ENCODE measurements around the gene GRIK3.

GRIK3 gene

GRCh38 chr1:36803868-36804570 is 230.3 kb downstream of the GRIK3 start:
- no peak for DNase-seq (ENCODE audit: insufficient read length)
- no peak for TF ChIP-seq TAF1 (IDR thresholded peaks at IDR 0.05; ENCODE audit: borderline replicate concordance, low read depth, low read length)
- no peak for TF ChIP-seq POLR2A (IDR thresholded peaks at IDR 0.05; ENCODE audit: low read depth, low read length)
- TF ChIP-seq POLR2AphosphoS5 (IDR thresholded peaks at IDR 0.05; ENCODE audit: low read depth, low read length), result no peak

GRCh38 chr1:36802018-36802417 is 232.3 kb downstream of the GRIK3 start:
- no peak for FAIRE-seq
- no peak for DNase-seq (ENCODE audit: insufficient read length)
- TF ChIP-seq POLR2A (IDR thresholded peaks at IDR 0.05; ENCODE audit: low read depth, low read length) (no peak), TAF1 (IDR thresholded peaks at IDR 0.05; ENCODE audit: borderline replicate concordance, low read depth, low read length) (no peak), POLR2AphosphoS5 (IDR thresholded peaks at IDR 0.05; ENCODE audit: low read depth, low read length) (no peak)

More at GRCh38 chr1:36803868-36804570, 230.3 kb downstream of the GRIK3 start:
- FAIRE-seq, result no peak

- DNase-seq (ENCODE audit: insufficient read length) (no peak), FAIRE-seq (no peak)
- TF ChIP-seq TAF1 (IDR thresholded peaks at IDR 0.05; ENCODE audit: borderline replicate concordance, low read depth, low read length) (no peak), POLR2AphosphoS5 (IDR thresholded peaks at IDR 0.05; ENCODE audit: low read depth, low read length) (no peak), POLR2A (IDR thresholded peaks at IDR 0.05; ENCODE audit: low read depth, low read length) (no peak)
Observed at GRCh38 chr1:36797761-36798160, 236.6 kb downstream of the GRIK3 start.

- TF ChIP-seq POLR2AphosphoS5 (IDR thresholded peaks at IDR 0.05; ENCODE audit: low read depth, low read length) (no peak), POLR2A (IDR thresholded peaks at IDR 0.05; ENCODE audit: low read depth, low read length) (no peak), TAF1 (IDR thresholded peaks at IDR 0.05; ENCODE audit: borderline replicate concordance, low read depth, low read length) (no peak)
- no peak for FAIRE-seq
- no peak for DNase-seq (ENCODE audit: insufficient read length)
Observed at GRCh38 chr1:36796733-36797132, 237.6 kb downstream of the GRIK3 start.

- no peak for TF ChIP-seq TAF1 (IDR thresholded peaks at IDR 0.05; ENCODE audit: borderline replicate concordance, low read depth, low read length)
- no peak for TF ChIP-seq POLR2AphosphoS5 (IDR thresholded peaks at IDR 0.05; ENCODE audit: low read depth, low read length)
- no peak for TF ChIP-seq POLR2A (IDR thresholded peaks at IDR 0.05; ENCODE audit: low read depth, low read length)
- FAIRE-seq (no peak), DNase-seq (ENCODE audit: insufficient read length) (no peak)
Observed at GRCh38 chr1:36796106-36796590, 238.2 kb downstream of the GRIK3 start.

GRCh38 chr1:36794460-36794859 is 239.9 kb downstream of the GRIK3 start:
- DNase-seq (ENCODE audit: insufficient read length), result no peak
- TF ChIP-seq TAF1 (IDR thresholded peaks at IDR 0.05; ENCODE audit: borderline replicate concordance, low read depth, low read length) (no peak), POLR2A (IDR thresholded peaks at IDR 0.05; ENCODE audit: low read depth, low read length) (no peak), POLR2AphosphoS5 (IDR thresholded peaks at IDR 0.05; ENCODE audit: low read depth, low read length) (no peak)
- FAIRE-seq, result no peak

- FAIRE-seq (no peak), DNase-seq (ENCODE audit: insufficient read length) (no peak)
- TF ChIP-seq POLR2AphosphoS5 (IDR thresholded peaks at IDR 0.05; ENCODE audit: low read depth, low read length) (no peak), TAF1 (IDR thresholded peaks at IDR 0.05; ENCODE audit: borderline replicate concordance, low read depth, low read length) (no peak), POLR2A (IDR thresholded peaks at IDR 0.05; ENCODE audit: low read depth, low read length) (no peak)
Observed at GRCh38 chr1:36793452-36793851, 240.9 kb downstream of the GRIK3 start.

GRCh38 chr1:36792292-36792691 is 242.0 kb downstream of the GRIK3 start:
- FAIRE-seq, result no peak
- TF ChIP-seq TAF1 (IDR thresholded peaks at IDR 0.05; ENCODE audit: borderline replicate concordance, low read depth, low read length) (no peak), POLR2A (IDR thresholded peaks at IDR 0.05; ENCODE audit: low read depth, low read length) (no peak), POLR2AphosphoS5 (IDR thresholded peaks at IDR 0.05; ENCODE audit: low read depth, low read length) (no peak)
- DNase-seq (ENCODE audit: insufficient read length), result no peak

GRCh38 chr1:36790191-36790590 is 244.1 kb downstream of the GRIK3 start:
- no peak for DNase-seq (ENCODE audit: insufficient read length)
- TF ChIP-seq TAF1 (IDR thresholded peaks at IDR 0.05; ENCODE audit: borderline replicate concordance, low read depth, low read length) (no peak), POLR2A (IDR thresholded peaks at IDR 0.05; ENCODE audit: low read depth, low read length) (no peak), POLR2AphosphoS5 (IDR thresholded peaks at IDR 0.05; ENCODE audit: low read depth, low read length) (no peak)
- FAIRE-seq, result no peak

GRCh38 chr1:36789535-36789934 is 244.8 kb downstream of the GRIK3 start:
- no peak for FAIRE-seq
- DNase-seq (ENCODE audit: insufficient read length), result no peak
- TF ChIP-seq POLR2AphosphoS5 (IDR thresholded peaks at IDR 0.05; ENCODE audit: low read depth, low read length), result no peak
- no peak for TF ChIP-seq TAF1 (IDR thresholded peaks at IDR 0.05; ENCODE audit: borderline replicate concordance, low read depth, low read length)
- no peak for TF ChIP-seq POLR2A (IDR thresholded peaks at IDR 0.05; ENCODE audit: low read depth, low read length)

- FAIRE-seq (no peak), DNase-seq (ENCODE audit: insufficient read length) (no peak)
- TF ChIP-seq TAF1 (IDR thresholded peaks at IDR 0.05; ENCODE audit: borderline replicate concordance, low read depth, low read length) (no peak), POLR2AphosphoS5 (IDR thresholded peaks at IDR 0.05; ENCODE audit: low read depth, low read length) (no peak), POLR2A (IDR thresholded peaks at IDR 0.05; ENCODE audit: low read depth, low read length) (no peak)
Observed at GRCh38 chr1:36787312-36787913, 246.9 kb downstream of the GRIK3 start.

- FAIRE-seq, result no peak
- no peak for DNase-seq (ENCODE audit: insufficient read length)
- TF ChIP-seq TAF1 (IDR thresholded peaks at IDR 0.05; ENCODE audit: borderline replicate concordance, low read depth, low read length) (no peak), POLR2AphosphoS5 (IDR thresholded peaks at IDR 0.05; ENCODE audit: low read depth, low read length) (no peak), POLR2A (IDR thresholded peaks at IDR 0.05; ENCODE audit: low read depth, low read length) (no peak)
Observed at GRCh38 chr1:36786425-36786824, 247.9 kb downstream of the GRIK3 start.

All from GM12892 (cell line).